K562 (cell line): ENCODE data around the gene CHSY1. TPM values are rescaled to one million over a fixed set of nuclear protein-coding genes. Genes with fewer than 3 reads are reported as not detected.

Experiments used
- ATAC-seq: fragments of 200-7000 bp; cut with Tn5 transposase; 3 replicates; pipeline ENCODE4 v1.9.1; 2020; ENCODE audit warnings: moderate library complexity
- BruUV-seq: library from RNA; stranded (reverse); fragments of 400-500 nt; replicated peaks from 2 replicates; lab custom pipeline; 2021; lab: Mats Ljungman, UMichigan
- CTCF ChIA-PET: fragments of 300-600 bp; formaldehyde crosslinking; extraction: SDS; loops from one replicate; lab custom pipeline; 2021; ENCODE audit warnings: low intra/inter-chr PET ratio; lab: Yijun Ruan, JAX
- POLR2A ChIA-PET: fragments of 300-600, 350-650 bp; sonication (Branson Sonifier 250); formaldehyde crosslinking; extraction: SDS; loops from one replicate; lab custom pipeline; 2021; ENCODE audit warnings: antibody characterized with exemption, inconsistent platforms; lab: Yijun Ruan, JAX
- DNase-seq, 4 experiments: peaks; one replicate each; pipeline versions ENCODE4 v3.0.0 to v3.0.0-alpha.2; 2011 to 2018; ENCODE audit warnings: low spot score in 3 of 4, mixed read lengths in 3 of 4; ENCODE audit errors: extremely low read depth in 1 of 4
- FAIRE-seq: peaks from 2 replicates; lab custom pipeline; 2011; peaks lifted over from hg19 to GRCh38; lab: Jason Lieb, UNC
- H2AFZ ChIP-seq: 2 replicates; pipeline ENCODE4 v1.6.0; 2011; ENCODE audit warnings: low read depth, low read length, control low read depth, inconsistent platforms
- H3K27ac ChIP-seq: fragments of 200-600 bp; 3 replicates; pipeline ENCODE4 v1.8.0; 2011; ENCODE audit warnings: low read depth, mild to moderate bottlenecking, control low read depth, inconsistent platforms, low read length, moderate library complexity, mixed read lengths; ENCODE audit errors: extremely low read depth
- H3K27me3 ChIP-seq, 2 experiments: fragments of 300-600 bp in 1 of 2; 2 replicates in 1 of 2; 3 replicates in 1 of 2; pipeline versions ENCODE4 v1.6.0 to v1.8.0; 2011; ENCODE audit warnings: inconsistent platforms in 2 of 2, low read length in 2 of 2, mild to moderate bottlenecking in 1 of 2, mixed read lengths in 1 of 2, moderate library complexity in 1 of 2; ENCODE audit not compliant: control insufficient read depth in 2 of 2, insufficient read depth in 2 of 2
- H3K36me3 ChIP-seq: fragments of 300-600 bp; 3 replicates; pipeline ENCODE4 v1.8.0; 2011; ENCODE audit warnings: mild to moderate bottlenecking, low read length, inconsistent platforms; ENCODE audit not compliant: control insufficient read depth, insufficient read depth
- H3K4me1 ChIP-seq, 2 experiments: fragments of 200-600 bp in 1 of 2; replicated peaks in 1 of 2; 2 replicates in 1 of 2; 3 replicates in 1 of 2; pipeline versions ENCODE4 v1.5.1 to v1.8.0; 2011; ENCODE audit warnings: inconsistent platforms in 2 of 2, low read length in 2 of 2, mild to moderate bottlenecking in 1 of 2, mixed read lengths in 1 of 2, moderate library complexity in 1 of 2; ENCODE audit not compliant: control insufficient read depth in 2 of 2, insufficient read depth in 2 of 2
- H3K4me2 ChIP-seq: 2 replicates; pipeline ENCODE4 v1.6.1; 2011; ENCODE audit warnings: low read length, control low read depth, inconsistent platforms, mixed read lengths; ENCODE audit not compliant: insufficient read depth
- H3K4me3 ChIP-seq: fragments of 200-600 bp; sonication (generic), shearing (Covaris generic); 2 replicates; pipeline ENCODE4 v1.5.1; 2016; ENCODE audit warnings: control low read depth, inconsistent platforms
- H3K79me2 ChIP-seq: fragments of 200-600 bp; 3 replicates; pipeline ENCODE4 v1.8.0; 2011; ENCODE audit warnings: low read length, inconsistent platforms; ENCODE audit not compliant: control insufficient read depth, insufficient read depth
- H3K9ac ChIP-seq, 2 experiments: 2 replicates each; pipeline versions ENCODE4 v1.6.0 to v1.6.1; 2011; ENCODE audit warnings: low read depth in 2 of 2, low read length in 2 of 2, control low read depth in 1 of 2, inconsistent platforms in 1 of 2, mild to moderate bottlenecking in 1 of 2, mixed read lengths in 1 of 2; ENCODE audit not compliant: insufficient read depth in 1 of 2
- H3K9me1 ChIP-seq: one replicate; pipeline ENCODE4 v1.6.0; 2011; ENCODE audit warnings: inconsistent platforms, mild to moderate bottlenecking, low read length, moderate library complexity; ENCODE audit not compliant: control insufficient read depth, insufficient read depth
- H3K9me3 ChIP-seq: replicated peaks from 2 replicates; pipeline ENCODE4 v1.5.1; 2011; ENCODE audit warnings: low read depth, low read length, inconsistent platforms; ENCODE audit not compliant: control insufficient read depth, insufficient read depth
- H4K20me1 ChIP-seq: replicated peaks from 2 replicates; pipeline ENCODE4 v1.6.1; 2011; ENCODE audit warnings: low read length, inconsistent platforms, mixed read lengths; ENCODE audit not compliant: control insufficient read depth, insufficient read depth
- BRF1 ChIP-seq: IDR thresholded peaks from 3 replicates; pipeline ENCODE4 v1.6.1; 2011; ENCODE audit warnings: borderline replicate concordance, mild to moderate bottlenecking; ENCODE audit not compliant: insufficient read length; ENCODE audit errors: extremely low read depth
- CHAMP1 ChIP-seq: fragments of 450-650 bp; IDR thresholded peaks from 2 replicates; pipeline ENCODE4 v1.6.1; 2016; ENCODE audit warnings: mild to moderate bottlenecking
- E4F1 ChIP-seq: fragments of 250-450 bp; sonication (Bioruptor Pico); IDR thresholded peaks from 2 replicates; pipeline ENCODE4 v1.5.0; 2021; ENCODE audit warnings: mild to moderate bottlenecking, borderline replicate concordance
- ELK3 ChIP-seq: fragments of 450-650 bp; formaldehyde crosslinking; IDR thresholded peaks from 2 replicates; pipeline ENCODE4 v1.4.0; 2020; ENCODE audit warnings: mild to moderate bottlenecking
- FOS ChIP-seq: IDR thresholded peaks from 3 replicates; pipeline ENCODE4 v1.6.1; 2011; ENCODE audit not compliant: insufficient read length; ENCODE audit errors: extremely low read depth
- HDAC3 ChIP-seq: fragments of 450-650 bp; IDR thresholded peaks from 2 replicates; pipeline ENCODE4 v1.6.1; 2018; ENCODE audit warnings: borderline replicate concordance, mild to moderate bottlenecking, moderate library complexity; ENCODE audit not compliant: partially characterized antibody
- PREB ChIP-seq: sonication (generic); formaldehyde crosslinking; IDR thresholded peaks from 2 replicates; pipeline ENCODE4 v1.8.1; 2023; ENCODE audit warnings: mild to moderate bottlenecking, missing genetic modification reagents
- SP1 ChIP-seq: sonication (generic); formaldehyde crosslinking; IDR thresholded peaks from 2 replicates; pipeline ENCODE4 v1.8.1; 2022; ENCODE audit warnings: mild to moderate bottlenecking, missing genetic modification reagents
- TEAD4 ChIP-seq, 2 experiments: sonication (generic) in 1 of 2; formaldehyde crosslinking in 1 of 2; IDR thresholded peaks; 2 replicates each; pipeline versions ENCODE4 v1.6.1 to v1.8.0; 2012 to 2022; ENCODE audit warnings: borderline replicate concordance in 1 of 2, inconsistent platforms in 1 of 2, low read length in 1 of 2, mild to moderate bottlenecking in 1 of 2, missing genetic modification reagents in 1 of 2
- TGIF2 ChIP-seq: sonication (generic); formaldehyde crosslinking; IDR thresholded peaks from 2 replicates; pipeline ENCODE4 v1.8.1; 2022; ENCODE audit warnings: mild to moderate bottlenecking, missing genetic modification reagents, moderate library complexity
- ZNF143 ChIP-seq: sonication (generic); formaldehyde crosslinking; IDR thresholded peaks from 2 replicates; pipeline ENCODE4 v1.9.0; 2022; ENCODE audit warnings: mild to moderate bottlenecking, missing genetic modification reagents
- ZNF740 ChIP-seq, 3 experiments: fragments of 200-800 bp in 1 of 3; sonication (Bioruptor generic) in 1 of 3; sonication (generic) in 1 of 3; formaldehyde crosslinking in 1 of 3; IDR thresholded peaks; 2 replicates each; pipeline versions ENCODE4 v1.6.1 to v1.8.0; 2016 to 2022; ENCODE audit warnings: mild to moderate bottlenecking in 2 of 3, missing compliant biosample characterization in 2 of 3, missing genetic modification characterization in 2 of 3, missing genetic modification reagents in 1 of 3
- WGBS: fragments of 100-300 bp; shearing (Covaris generic); methylation state at CpG from one replicate; pipeline ENCODE4 v1.1.6; 2016; ENCODE audit warnings: low coverage, mixed read lengths; ENCODE audit not compliant: insufficient coverage; ENCODE audit errors: missing lambda C conversion rate; 5-methylcytosine and 5-hydroxymethylcytosine counted together
- in situ Hi-C: fragments of 300-500 bp; cut with MboI; formaldehyde crosslinking; loops from 4 replicates; pipeline ENCODE4 v1.15.0; 2018; ENCODE audit warnings: inconsistent platforms, mixed read lengths
- intact Hi-C: fragments of 100-400 bp; cut with micrococcal nuclease; formaldehyde crosslinking; loops from 2 replicates; pipeline ENCODE4 v1.14.2; 2022
- polyA plus RNA-seq, 8 experiments: library from polyadenylated mRNA; depleted of rRNA in 4 of 8; stranded (reverse) in 5 of 8; unstranded in 3 of 8; fragments of >200 nt; fragmentation: Nextera tagmentation in 2 of 8; fragmentation: Illumina TruSeq in 1 of 8; extraction: Ambion mirVana in 2 of 8; extraction: Trizol in 1 of 8; gene quantifications; 2 replicates each; pipeline versions ENCODE4 v1.2.1 to v1.2.3, GENCODE V29; 2011 to 2014; ENCODE audit warnings: inconsistent platforms in 1 of 8, missing spikeins in 1 of 8
- total RNA-seq, 7 experiments: library from RNA; depleted of rRNA in 6 of 7; stranded (reverse); fragments of >200 nt in 6 of 7; fragmentation: Illumina TruSeq in 2 of 7; extraction: Trizol in 2 of 7; gene quantifications; 2 replicates each; pipeline versions ENCODE4 v1.2.1 to v1.2.3, GENCODE V29; 2011 to 2021; ENCODE audit warnings: low replicate concordance in 1 of 7

The CHSY1 gene
- total and polyA plus RNA-seq, 9 of the 15 experiments (the other 6 are each of a cell fraction or from before 2014, with no cell fraction given): 7.0 to 16.4 (median 13.4) TPM

- no peaks in the 10 kb centered on the region for H3K36me3 ChIP-seq
- no peak overlapping the region for H3K4me3 ChIP-seq
- no peak overlapping the region for H3K4me2 ChIP-seq
- in situ Hi-C loops: no loop called here
- H3K27ac ChIP-seq: no peak overlapping the region
- DNase-seq (no peak), FAIRE-seq (no peak), ATAC-seq (no peak)
- CTCF ChIA-PET: no interaction called here
- POLR2A ChIA-PET: interaction anchor here (0.6 to 2.0 kb wide), 2 partner anchors 12 to 103 kb away, joined by 3 to 4 read pairs; no protein-coding TSS in a partner anchor
- peaks cover 49% of the 10 kb centered on the region for H3K79me2 ChIP-seq
- no TSS peak for BruUV-seq
- peaks cover 14% of the 10 kb centered on the region; the same call in 1 of the 2 replicates for H4K20me1 ChIP-seq
- intact Hi-C loops: no loop called here
- H3K9me1 ChIP-seq: no peaks in the 10 kb centered on the region
- no peaks in the 10 kb centered on the region for H3K27me3 ChIP-seq
- WGBS: 82% methylated on average over 13 of the region's 16 CpGs
- H3K9me3 ChIP-seq: no peaks in the 10 kb centered on the region
- H3K4me1 ChIP-seq: peaks cover 0 to 3% of the 10 kb centered on the region in 2 experiments; a peak in 3 of 5 replicates
- no peak overlapping the region for H3K9ac ChIP-seq
- no peak overlapping the region for H2AFZ ChIP-seq
- no peak for TF ChIP-seq ZNF143 (CRISPR knock-in tag)
- no peak for TF ChIP-seq E4F1 (CRISPR knock-in tag)
- no peak for TF ChIP-seq SP1
- TF ChIP-seq PREB (CRISPR knock-in tag): no peak
- TF ChIP-seq BRF1: no peak
- no peak for TF ChIP-seq FOS
- TF ChIP-seq TEAD4 (IDR thresholded peaks at IDR 0.05; ENCODE audit: low read length): no peak
- no peak for TF ChIP-seq TEAD4 (CRISPR knock-in tag; IDR thresholded peaks at IDR 0.05; ENCODE audit: borderline replicate concordance)
- no peak for TF ChIP-seq ELK3
- TF ChIP-seq ZNF740 (CRISPR knock-in tag; IDR thresholded peaks at IDR 0.05): no peak
- no peak for TF ChIP-seq ZNF740 (tag; IDR thresholded peaks at IDR 0.05)
- no peak for TF ChIP-seq HDAC3
- no peak for TF ChIP-seq CHAMP1
- TF ChIP-seq TGIF2: no peak
Measured at GRCh38 chr15:101198031-101198575, 53.7 kb downstream of the CHSY1 start.
